DMS 273 treated with DMSO at 0.1 percent for 48 hours (cell line): ENCODE results near the gene TNRC6C.
"Not testable (repeated sequence)": the region's sequence is repeated elsewhere in the genome, so short reads cannot be mapped to it uniquely, and the experiment has no call there.

ENCODE experiments used
- DNase-seq: peaks from one replicate; lab custom pipeline; 2025; lab: John Stamatoyannopoulos, UW

The TNRC6C gene

GRCh38 chr17:77930780-77931768 lies 27.4 kb upstream of the TNRC6C start:
- no peak for DNase-seq

DNA sequence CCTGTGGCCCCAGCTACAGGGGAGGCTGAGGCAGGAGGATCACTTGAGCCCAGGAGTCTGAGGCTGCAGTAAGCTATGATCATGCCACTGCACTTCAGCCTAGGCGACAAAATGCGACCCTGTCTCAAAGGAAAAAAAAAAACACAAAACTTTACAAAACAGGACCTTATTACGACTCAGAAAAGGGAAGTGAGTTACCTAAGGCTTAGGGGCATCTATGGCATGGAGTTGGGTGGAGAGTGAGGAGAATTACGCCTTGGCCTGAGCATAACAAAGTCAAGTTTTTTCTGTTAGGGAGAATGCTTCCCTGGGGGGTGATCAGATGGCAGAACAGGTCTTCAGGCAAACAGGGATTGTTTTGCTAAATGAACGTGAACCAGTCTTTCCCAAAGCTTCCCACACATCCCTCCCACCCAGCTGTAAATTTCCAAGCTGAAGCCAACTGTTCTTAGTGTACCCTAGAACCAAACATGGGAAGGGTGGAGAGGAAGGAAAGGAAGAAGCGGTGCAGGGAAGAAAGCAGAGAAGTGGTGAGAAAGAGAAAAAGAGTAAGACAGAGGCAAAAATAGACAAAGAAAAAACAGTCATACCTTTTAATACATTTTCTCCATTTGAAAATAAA lies 24.6 kb upstream of the TNRC6C start:
- no peak for DNase-seq

DNA sequence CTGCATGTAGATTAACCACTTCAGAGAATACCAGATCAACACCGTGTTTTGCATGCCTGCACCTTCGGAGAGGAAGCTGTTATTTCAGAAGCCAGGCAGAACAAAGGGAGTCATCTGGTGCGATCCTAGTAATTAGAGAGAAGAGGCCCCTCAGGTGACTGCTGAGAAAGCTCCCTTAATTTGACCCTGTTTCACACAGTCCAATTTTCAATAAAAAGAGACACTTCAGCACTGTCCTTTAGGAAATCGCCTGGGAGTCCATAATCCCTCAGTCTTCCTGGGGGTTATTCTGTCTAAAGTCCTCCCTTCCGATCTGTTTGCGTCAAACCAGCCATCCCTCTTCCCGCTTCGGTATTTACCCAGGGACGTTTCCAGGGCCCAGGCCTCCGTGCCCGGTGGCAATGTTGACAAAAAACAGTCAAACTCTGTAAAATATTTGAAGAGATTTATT lies 23.4 kb upstream of the TNRC6C start:
- no peak for DNase-seq

- DNase-seq: not testable (repeated sequence)
Measured at GRCh38 chr17:77935744-77936143, 22.8 kb upstream of the TNRC6C start.

DNA sequence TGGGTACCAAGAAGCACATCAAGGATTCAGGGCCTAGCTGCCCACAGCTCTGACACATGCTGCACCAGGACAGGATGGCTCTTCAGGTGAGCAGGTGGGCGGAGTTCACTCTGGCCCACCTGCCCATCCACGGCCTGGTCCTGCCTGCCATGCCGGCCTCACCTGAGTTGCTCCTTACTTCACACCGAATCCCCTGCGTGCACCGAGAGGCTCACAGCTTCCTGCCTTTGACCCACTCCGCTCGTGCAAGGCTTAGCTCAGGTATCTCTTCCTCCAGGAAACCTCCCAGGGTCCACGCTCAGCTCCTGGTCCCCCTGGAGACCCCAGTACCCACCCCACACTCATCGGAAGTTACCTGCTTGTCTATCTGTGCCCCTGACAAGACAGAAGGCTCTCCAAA lies 21.6 kb upstream of the TNRC6C start:
- DNase-seq: no peak

DNA sequence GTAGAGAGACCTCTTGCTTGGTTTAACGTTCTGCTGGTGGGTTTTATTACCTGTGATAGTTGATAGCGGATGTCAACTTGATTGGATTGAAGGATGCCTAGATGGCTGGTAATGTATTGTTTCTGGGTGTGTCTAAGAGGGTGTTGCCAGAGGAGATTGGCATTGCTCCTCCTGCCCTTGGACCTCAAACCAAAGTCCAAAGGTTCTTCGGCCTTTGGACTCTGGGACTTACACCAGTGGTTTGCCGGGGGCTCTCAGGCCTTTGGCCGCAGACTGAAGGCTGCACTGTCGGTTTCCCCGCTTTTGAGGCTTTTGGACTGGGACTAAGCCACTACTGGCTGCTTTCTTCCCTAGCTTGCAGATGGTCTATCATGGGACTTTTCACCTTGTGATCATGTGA lies 17.5 kb upstream of the TNRC6C start:
- DNase-seq: no peak

DNA sequence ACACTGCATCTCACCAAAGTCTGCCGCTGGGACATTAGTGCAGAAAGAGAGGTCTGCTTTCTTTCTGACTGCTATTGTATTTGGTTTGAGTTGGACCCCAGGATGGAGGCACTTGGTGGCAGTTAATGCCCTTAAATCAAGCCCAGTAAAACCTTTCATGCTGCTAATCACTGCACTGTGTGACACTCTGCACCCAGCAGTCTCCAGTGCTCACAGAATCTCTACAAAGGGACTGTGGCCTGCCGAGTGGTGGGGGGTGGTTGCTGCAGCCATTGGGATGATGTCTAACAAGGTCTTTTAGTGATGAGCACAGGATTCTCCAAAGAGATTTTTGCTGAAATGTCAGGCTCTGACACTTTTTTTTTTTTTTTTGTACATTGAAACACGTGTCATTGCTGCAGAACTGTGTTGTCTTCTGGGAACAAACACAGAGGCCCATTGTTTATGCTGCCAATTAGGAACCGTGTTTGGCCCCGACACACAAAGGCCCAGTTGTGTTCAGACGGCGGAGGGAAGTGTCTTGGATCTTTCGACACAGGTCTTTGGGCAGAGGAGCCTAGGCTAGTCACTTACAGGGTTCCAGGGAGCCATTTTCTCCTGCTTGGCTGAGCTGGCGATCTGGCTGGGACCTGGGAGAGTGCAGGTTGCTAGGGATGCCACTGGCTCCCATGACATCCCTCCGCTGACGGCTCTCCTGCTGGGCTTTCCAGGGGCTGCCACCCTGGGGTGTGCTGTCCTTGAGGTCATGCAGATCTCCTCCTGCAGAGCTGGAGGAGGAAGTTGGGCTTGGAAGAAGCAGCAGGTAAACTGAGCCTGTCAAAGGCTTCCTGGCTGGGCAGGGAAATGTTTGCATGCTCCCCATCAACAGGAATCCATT lies 16.2 kb upstream of the TNRC6C start:
- no peak for DNase-seq

GRCh38 chr17:77943971-77944370 lies 14.5 kb upstream of the TNRC6C start:
- DNase-seq: no peak

- DNase-seq: no peak
Measured at GRCh38 chr17:77944390-77945222, 13.9 kb upstream of the TNRC6C start.

DNA sequence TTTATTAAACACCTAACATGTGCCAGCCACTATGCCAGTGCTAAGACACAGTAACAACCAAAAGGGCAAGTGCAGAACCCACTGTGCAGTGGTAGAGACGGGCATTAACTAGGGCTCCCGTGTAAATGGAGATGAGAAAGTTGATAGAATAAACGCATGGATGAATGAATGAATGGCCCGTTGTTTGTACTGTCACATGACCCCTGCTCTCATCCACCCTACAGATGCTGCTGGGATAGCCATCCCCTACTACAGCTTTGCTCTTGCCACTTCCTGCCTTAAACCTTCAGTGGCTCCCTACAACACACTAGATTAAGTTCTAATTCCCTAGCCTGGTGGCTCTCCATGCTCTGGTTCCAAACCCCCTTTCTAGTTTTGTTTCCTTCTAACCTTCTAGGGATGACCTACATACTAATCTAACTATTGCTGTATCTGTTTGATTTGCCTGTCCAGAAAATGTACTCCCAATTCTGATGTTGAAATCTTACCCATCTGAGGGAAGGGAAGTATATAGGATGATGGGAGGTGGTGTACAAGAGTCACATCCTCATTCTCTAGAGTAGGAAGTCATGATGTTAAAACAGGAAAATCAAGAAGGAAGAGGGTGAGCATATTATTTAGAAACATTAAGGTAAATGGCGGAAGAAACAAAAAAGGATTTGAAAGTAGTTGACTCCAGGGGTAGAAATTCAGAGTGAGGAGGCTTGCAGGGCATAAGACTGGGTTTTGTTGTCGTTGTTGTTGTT lies 11.4 kb upstream of the TNRC6C start:
- DNase-seq: no peak

- DNase-seq: no peak
Measured at GRCh38 chr17:77948690-77949114, 9.8 kb upstream of the TNRC6C start.

- DNase-seq: no peak
Measured at GRCh38 chr17:77951123-77951522, 7.4 kb upstream of the TNRC6C start.

GRCh38 chr17:77952368-77952767 lies 6.1 kb upstream of the TNRC6C start:
- DNase-seq: no peak

DNA sequence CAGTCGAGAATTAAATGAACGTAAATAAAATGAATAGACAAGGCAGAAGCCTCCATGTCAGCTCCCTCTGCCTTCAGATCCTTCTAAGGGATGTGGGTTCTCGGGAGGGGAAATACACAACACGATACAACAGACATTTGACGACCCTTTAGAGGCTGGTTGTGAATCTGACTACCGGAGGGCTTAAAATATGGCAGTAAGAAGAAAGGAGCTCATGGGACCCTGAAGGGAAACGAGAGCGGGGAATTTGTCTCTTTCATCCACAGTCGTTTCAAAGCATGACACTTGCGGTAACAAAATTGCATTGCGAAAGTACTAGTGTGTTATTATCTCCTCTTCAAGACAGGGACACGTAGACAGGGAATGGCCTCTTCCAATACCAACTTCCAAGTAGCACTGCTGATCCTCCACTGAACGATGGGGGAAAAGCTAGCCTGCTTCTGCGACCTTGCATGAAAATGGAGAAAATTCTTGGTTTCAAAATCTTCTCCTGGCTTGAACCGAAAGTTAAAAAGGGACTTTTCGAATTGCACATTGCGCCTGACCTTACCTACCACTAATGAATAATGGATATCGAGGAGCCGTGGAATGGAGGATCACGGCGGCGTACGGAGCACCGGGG lies 1.2 kb upstream of the TNRC6C start:
- no peak for DNase-seq

DNA sequence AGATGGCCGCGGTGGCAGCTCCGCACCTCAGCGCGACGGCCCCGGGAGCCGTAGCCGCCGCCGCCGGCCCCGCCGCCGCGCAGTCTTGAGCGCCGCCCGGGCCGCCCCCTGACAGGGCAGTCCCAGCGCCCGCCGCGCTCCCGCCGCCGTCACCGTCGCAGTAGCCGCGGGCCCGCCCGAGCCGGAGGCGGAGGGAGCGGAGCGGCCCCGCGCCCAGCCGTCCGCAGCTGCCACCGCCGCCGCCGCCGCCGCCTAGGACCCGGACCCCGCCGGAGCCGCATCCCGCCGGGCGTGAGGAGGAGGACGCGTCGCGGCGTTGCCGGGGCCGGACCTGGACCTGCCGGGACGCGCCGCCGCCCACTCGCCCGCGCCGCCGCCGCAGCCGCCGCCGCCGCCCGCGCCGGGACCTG lies 218 bp downstream of the TNRC6C start:
- DNase-seq: no peak

DNA sequence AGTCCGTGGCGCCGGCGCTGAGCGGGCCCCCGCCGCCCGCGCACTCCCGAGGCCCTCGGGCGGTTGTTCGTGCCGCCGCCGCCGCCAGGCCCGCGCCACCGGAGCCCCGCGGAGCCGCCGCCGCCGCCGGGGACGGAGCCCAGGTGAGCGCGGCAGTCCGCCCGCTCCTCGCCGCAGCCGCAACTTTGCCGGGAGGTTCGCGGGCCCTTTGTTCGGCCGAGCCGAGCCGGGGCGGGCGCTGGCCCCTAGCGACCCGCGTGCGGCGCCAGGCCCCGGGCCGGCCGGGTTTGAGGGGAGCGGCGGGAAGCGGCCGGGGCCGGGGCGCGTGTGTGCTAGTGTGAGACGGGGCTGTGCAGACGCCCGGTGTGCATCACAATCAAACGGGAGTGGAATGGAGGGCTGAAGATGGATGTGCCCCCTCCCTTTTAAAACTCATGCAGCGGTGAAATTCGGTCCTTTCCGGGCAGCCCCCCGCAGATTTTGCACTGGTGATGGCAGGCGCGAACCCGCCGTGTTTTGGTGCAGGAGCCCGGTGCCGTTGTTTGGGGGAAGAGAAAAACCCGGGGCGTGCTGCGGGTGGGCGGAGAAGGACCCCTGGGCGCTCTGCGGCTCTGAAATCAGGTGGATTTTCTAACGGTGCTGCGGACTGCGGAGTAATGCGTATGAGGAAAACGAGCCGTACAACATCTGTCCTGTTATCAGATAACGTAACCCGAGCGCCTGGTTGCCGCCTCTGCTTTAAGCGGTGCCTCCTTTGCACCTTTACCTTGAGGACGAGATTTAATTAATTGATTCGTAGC lies 823 bp downstream of the TNRC6C start:
- no peak for DNase-seq

DNA sequence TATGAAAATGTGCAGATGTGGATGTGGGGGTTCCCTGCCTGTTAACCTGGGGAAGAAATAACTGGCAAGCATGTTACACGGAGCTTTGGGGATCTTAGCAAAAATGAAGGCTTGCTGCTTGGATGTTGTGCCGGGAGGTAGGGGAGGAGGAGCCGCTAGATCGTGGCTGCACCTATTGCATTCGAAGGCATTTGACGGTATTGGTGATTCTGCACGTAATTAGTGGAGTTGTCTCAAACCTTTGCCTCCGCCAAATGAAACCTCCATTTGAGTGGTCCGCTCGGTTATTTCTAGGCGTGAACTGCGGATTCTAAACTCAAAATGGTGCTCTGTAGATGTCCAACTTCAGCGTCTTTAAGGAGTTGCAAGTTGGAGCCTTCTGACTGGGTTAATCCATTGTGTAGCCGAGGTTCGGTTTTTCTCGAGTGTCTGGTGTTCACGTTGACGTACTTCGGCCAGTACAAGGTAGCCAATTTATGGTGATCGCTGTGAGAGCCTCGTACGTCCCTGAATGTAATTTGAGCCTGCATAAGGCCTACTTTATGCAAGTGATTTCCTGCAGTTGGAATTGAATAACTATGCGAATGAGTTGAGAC lies 1.5 kb downstream of the TNRC6C start:
- no peak for DNase-seq

GRCh38 chr17:77961741-77962140 lies 3.2 kb downstream of the TNRC6C start:
- no peak for DNase-seq

DNA sequence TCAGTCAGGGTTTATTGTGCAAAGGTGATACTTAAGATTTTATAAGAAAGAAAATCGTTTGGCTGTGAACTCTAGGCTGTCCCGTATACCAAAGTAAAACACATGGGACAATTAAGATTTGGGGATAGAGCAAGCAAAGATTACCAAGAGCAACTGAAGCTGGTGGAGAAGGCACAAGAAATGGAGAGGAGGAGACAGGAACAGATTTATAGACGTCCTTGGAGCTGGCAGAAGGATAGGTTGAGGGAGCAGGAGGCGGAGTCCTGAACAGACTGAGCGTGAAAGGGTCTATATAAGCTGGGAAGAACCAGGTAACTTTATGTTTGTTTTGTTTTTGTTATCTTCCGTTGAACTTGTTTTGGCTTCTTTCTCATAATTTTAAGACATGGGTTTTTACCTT lies 3.8 kb downstream of the TNRC6C start:
- DNase-seq: no peak
